Adrenal gland (tissue), 12 donors: ENCODE measurements around the gene AIMP2. TPM values are rescaled to one million over a fixed set of nuclear protein-coding genes. Genes with fewer than 3 reads are reported as not detected.
"Not testable (repeated sequence)": the region's sequence is repeated elsewhere in the genome, so short reads cannot be mapped to it uniquely, and the experiment has no call there.

Experiments
- DNase-seq, 7 donors: peaks; one replicate each; pipeline ENCODE4 v3.0.0-alpha.2; 2019 to 2020
- H3K27ac ChIP-seq, 5 donors: fragments of 200-600 bp; sonication (generic) in 4 of 5; 1 replicate in 3 of 5; 2 replicates in 2 of 5; pipeline versions ENCODE4 v1.5.1 to v1.8.0; 2016 to 2020; ENCODE audit warnings: mild to moderate bottlenecking in 1 of 5
- H3K27me3 ChIP-seq: fragments of 200-600 bp; 2 replicates; pipeline ENCODE4 v1.8.0; 2021
- H3K36me3 ChIP-seq, 2 donors: fragments of 200-600 bp; replicated peaks in 1 of 2; 1 replicate in 1 of 2; 2 replicates in 1 of 2; pipeline versions ENCODE4 v1.5.1 to v1.8.0; 2018 to 2022
- H3K4me1 ChIP-seq, 2 donors: fragments of 200-600 bp; replicated peaks in 1 of 2; 1 replicate in 1 of 2; 2 replicates in 1 of 2; pipeline versions ENCODE4 v1.5.1 to v1.8.0; 2018 to 2021
- H3K4me3 ChIP-seq, 4 donors: fragments of 200-600 bp; sonication (generic) in 3 of 4; one replicate each; pipeline ENCODE4 v1.5.1; 2016 to 2018
- H3K9me3 ChIP-seq, 3 donors: fragments of 200-600 bp; sonication (generic) in 1 of 3; replicated peaks in 1 of 3; 1 replicate in 2 of 3; 2 replicates in 1 of 3; pipeline versions ENCODE4 v1.5.1 to v1.8.0; 2016 to 2021
- POLR2A ChIP-seq, 2 donors: fragments of 450-650 bp; IDR thresholded peaks; one replicate each; pipeline ENCODE4 v1.6.1; 2017; ENCODE audit warnings: antibody characterized with exemption in 2 of 2, mild to moderate bottlenecking in 2 of 2, moderate library complexity in 1 of 2
- WGBS, 4 donors: extraction: QIAGEN DNeasy Blood & Tissue Kit in 2 of 4; methylation state at CpG; one replicate each; pipeline versions ENCODE4 v1.1.5 to v1.1.7; 2013 to 2017; 5-methylcytosine and 5-hydroxymethylcytosine counted together
- intact Hi-C, 2 donors: fragments of 100-400 bp; cut with DNase I; formaldehyde crosslinking; loops; one replicate each; pipeline versions ENCODE4 v1.14.1 to v1.15.0; 2022 to 2023
- polyA plus RNA-seq, 3 donors: library from polyadenylated mRNA; stranded (reverse); fragments of 200-250 nt in 2 of 3; fragments of 350-450 nt in 1 of 3; fragmentation: Illumina TruSeq in 1 of 3; extraction: RNeasy Lipid Tissue Mini Kit (QIAGEN cat#74804) in 1 of 3; gene quantifications; one replicate each; pipeline ENCODE4 v1.2.3, GENCODE V29; 2013 to 2014
- total RNA-seq, 9 donors: library from RNA; depleted of rRNA in 4 of 9; stranded (reverse); fragments of >200 nt in 4 of 9; fragments of 120-200 nt in 1 of 9; fragmentation: NEBNext Ultra II Directional in 1 of 9; extraction: Animal tissue kit (Norgen Biotek cat#: 25700) in 1 of 9; gene quantifications; one replicate each; pipeline versions ENCODE4 v1.1.0 to v1.2.4, GENCODE V29; 2013 to 2023
- TF ChIP-seq, protein P1 (sequence below), 6 experiments: fragments of 450-650 bp in 4 of 6; fragments of 200-600 bp in 2 of 6; sonication (generic) in 1 of 6; IDR thresholded peaks; 1 replicate in 5 of 6; 2 replicates in 1 of 6; pipeline versions ENCODE4 v1.5.1 to v1.8.0; 2016 to 2021; ENCODE audit warnings: antibody characterized with exemption in 6 of 6, mild to moderate bottlenecking in 2 of 6, moderate library complexity in 1 of 6
- donor health status: healthy with polysubstance abuse.
- donor health status: Bipolar disorder and iron deficiency.
- donor health status: DM: yes; HTN: yes; CAD: no.
- donor health status: DM: no; HTN: no; CAD: no.
- donor health status: DM: no; HTN: no; CAD: no.
- donor health status: DM: yes; HTN: yes; CAD: no.

Gene AIMP2
- total and polyA plus RNA-seq, 12 donors: 10.5 to 77.5 (median 43.9) TPM

DNA sequence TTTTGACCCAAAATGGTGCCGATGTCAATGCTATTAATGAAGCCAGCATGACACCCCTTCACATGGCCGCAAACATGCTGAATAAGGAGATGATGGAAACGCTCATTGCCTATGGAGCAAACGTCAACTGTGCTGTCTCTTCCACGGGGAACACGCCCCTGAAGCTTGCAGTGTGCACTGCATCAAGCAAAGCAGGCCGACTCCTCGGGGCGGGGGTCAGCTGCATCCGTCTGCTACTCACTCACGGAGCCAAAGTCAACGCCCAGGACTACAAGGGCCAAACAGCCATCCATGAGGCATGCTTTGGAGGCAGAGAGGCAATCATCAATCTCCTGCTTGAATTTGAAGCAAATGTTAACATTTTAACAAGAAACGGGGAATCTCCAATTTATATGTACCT is 26.6 kb downstream of the AIMP2 start:
- WGBS, 4 donors: 91 to 95% (median 94%) methylated on average over 10 to 13 of the region's 13 CpGs

DNA sequence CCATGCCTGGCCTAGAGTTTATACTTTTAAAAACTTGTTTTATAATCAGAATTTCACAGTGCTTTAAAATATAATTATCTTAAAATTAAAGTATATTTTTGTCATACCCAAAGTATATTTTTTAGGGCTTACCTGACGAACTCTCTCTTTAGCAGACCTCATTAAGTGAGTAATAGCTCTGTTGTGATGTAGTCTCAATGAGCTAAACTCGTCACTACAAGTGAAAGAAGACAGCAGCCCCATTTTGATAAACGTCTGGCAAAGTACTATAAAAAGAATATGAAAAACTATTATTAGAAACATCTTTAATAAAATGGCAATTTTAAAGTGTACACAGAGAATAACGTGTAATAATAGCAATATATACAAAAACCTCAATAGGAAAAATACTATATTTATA is 40.7 kb downstream of the AIMP2 start:
- H3K36me3 ChIP-seq: peaks cover 0 to 69% of the 10 kb centered on the region in 2 donors
- WGBS, 4 donors: 60 to 73% (median 70%) methylated on average over 4 of the region's 4 CpGs
- no peak for DNase-seq
- H3K27me3 ChIP-seq: no peaks in the 10 kb centered on the region
- H3K4me1 ChIP-seq: no peaks in the 10 kb centered on the region
- no peak for TF ChIP-seq POLR2A (IDR thresholded peaks at IDR 0.05)
- TF ChIP-seq, protein P1, sequence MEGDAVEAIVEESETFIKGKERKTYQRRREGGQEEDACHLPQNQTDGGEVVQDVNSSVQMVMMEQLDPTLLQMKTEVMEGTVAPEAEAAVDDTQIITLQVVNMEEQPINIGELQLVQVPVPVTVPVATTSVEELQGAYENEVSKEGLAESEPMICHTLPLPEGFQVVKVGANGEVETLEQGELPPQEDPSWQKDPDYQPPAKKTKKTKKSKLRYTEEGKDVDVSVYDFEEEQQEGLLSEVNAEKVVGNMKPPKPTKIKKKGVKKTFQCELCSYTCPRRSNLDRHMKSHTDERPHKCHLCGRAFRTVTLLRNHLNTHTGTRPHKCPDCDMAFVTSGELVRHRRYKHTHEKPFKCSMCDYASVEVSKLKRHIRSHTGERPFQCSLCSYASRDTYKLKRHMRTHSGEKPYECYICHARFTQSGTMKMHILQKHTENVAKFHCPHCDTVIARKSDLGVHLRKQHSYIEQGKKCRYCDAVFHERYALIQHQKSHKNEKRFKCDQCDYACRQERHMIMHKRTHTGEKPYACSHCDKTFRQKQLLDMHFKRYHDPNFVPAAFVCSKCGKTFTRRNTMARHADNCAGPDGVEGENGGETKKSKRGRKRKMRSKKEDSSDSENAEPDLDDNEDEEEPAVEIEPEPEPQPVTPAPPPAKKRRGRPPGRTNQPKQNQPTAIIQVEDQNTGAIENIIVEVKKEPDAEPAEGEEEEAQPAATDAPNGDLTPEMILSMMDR (IDR thresholded peaks at IDR 0.05): no peak
- no peak overlapping the region for H3K27ac ChIP-seq
- no peak overlapping the region for H3K4me3 ChIP-seq
- no peaks in the 10 kb centered on the region for H3K9me3 ChIP-seq
- intact Hi-C loops: loop anchor here in 1 of 2 donors (10.0 kb wide), 1 partner anchor 55 kb away; no protein-coding TSS in a partner anchor

More for the DNA sequence above, 26.6 kb downstream of the AIMP2 start:
- intact Hi-C loops: no loop called here
- no peaks in the 10 kb centered on the region for H3K4me1 ChIP-seq
- TF ChIP-seq POLR2A (IDR thresholded peaks at IDR 0.05): no peak
- TF ChIP-seq, protein P1 (IDR thresholded peaks at IDR 0.05): no peak
- H3K9me3 ChIP-seq: no peaks in the 10 kb centered on the region
- no peak overlapping the region for H3K27ac ChIP-seq
- no peak overlapping the region for H3K4me3 ChIP-seq
- H3K27me3 ChIP-seq: no peaks in the 10 kb centered on the region
- no peak for DNase-seq
- peaks cover 0 to 77% of the 10 kb centered on the region in 2 donors for H3K36me3 ChIP-seq

DNA sequence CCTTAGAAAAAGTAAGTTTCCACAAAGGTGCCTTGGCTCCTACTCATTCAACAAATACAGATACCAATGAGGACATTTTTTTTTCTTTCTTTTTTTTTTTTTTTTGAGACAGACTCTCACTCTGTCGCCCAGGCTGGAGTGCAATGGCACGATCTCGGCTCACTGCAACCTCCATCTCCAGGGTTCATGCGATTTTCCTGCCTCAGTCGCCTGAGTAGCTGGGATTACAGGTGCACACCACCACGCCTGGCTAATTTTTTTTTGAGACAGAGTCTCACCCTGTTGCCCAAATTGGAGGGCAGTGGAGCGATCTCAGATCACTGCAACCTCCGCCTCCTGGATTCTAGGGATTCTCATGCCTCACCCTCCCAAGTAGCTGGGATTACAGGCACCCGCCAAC is 42.1 kb downstream of the AIMP2 start:
- intact Hi-C loops, H3K9me3 ChIP-seq, H3K4me1 ChIP-seq, DNase-seq, H3K4me3 ChIP-seq, H3K27ac ChIP-seq, H3K27me3 ChIP-seq: not testable (repeated sequence)
- peaks cover 0 to 55% of the 10 kb centered on the region in 2 donors for H3K36me3 ChIP-seq
- WGBS, 4 donors: 92 to 97% (median 96%) methylated on average over 7 to 9 of the region's 9 CpGs

DNA sequence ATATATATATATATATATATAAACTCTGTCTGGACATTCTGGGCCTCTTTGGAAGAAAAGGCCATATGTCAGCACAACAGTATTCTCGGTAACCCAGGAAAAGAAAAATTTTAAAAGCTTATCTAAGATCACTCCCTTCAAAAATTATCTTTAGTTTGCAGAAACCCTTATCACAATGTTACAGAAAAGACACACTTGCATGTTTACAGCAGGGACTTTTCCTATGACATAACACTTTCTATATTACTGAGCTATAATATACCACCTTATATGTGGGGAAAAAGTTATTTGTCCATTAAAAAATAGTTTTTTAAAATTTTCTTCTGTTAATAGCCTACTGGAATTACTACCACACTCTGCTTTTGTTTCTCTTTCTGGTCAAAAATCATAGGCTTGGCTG is 47.5 kb downstream of the AIMP2 start:
- Histone ChIP-seq H3K27ac (no peak overlapping the region), H3K4me1 (peaks cover 11 to 25% of the 10 kb centered on the region in 2 donors), H3K27me3 (no peaks in the 10 kb centered on the region), H3K9me3 (no peaks in the 10 kb centered on the region), H3K4me3 (no peak overlapping the region), H3K36me3 (peaks cover 0 to 12% of the 10 kb centered on the region in 2 donors)
- DNase-seq: no peak
- intact Hi-C loops: no loop called here
- WGBS, 4 donors: 35 to 59% (median 48%) methylated on average over 1 of the region's 1 CpG
- TF ChIP-seq POLR2A (IDR thresholded peaks at IDR 0.05): no peak
- TF ChIP-seq, protein P1 (IDR thresholded peaks at IDR 0.05): no peak
